ENCODE measurements around the gene UBLCP1. TPM values are rescaled to one million over a fixed set of nuclear protein-coding genes. Genes with fewer than 3 reads are reported as not detected.

The UBLCP1 gene
- total and polyA plus RNA-seq, 8 donors, result 6.2 to 11.7 (median 10.5) TPM

GRCh38 chr5:159324102-159324755, 61.1 kb downstream of the UBLCP1 start:
- intact Hi-C loops (cut with DNase I), result no loop called here
- Histone ChIP-seq H3K9me3 (no peaks in the 10 kb centered on the region), H3K4me1 (no peaks in the 10 kb centered on the region), H3K4me3 (no peak overlapping the region), H3K36me3 (no peaks in the 10 kb centered on the region), H3K27ac (no peak overlapping the region), H3K27me3 (no peaks in the 10 kb centered on the region)
- no peak for TF ChIP-seq CTCF (IDR thresholded peaks at IDR 0.05)
- WGBS, 2 donors, result 84 to 85% methylated on average over 3 of the region's 3 CpGs
- DNase-seq (no peak), FAIRE-seq (no peak), ATAC-seq (no peak)

- intact Hi-C loops (cut with DNase I), result no loop called here
- Histone ChIP-seq H3K9me3 (no peaks in the 10 kb centered on the region), H3K27ac (no peak overlapping the region), H3K36me3 (no peaks in the 10 kb centered on the region), H3K27me3 (peaks cover 0 to 4% (median 0%) of the 10 kb centered on the region in 4 donors), H3K4me3 (no peak overlapping the region), H3K4me1 (no peaks in the 10 kb centered on the region)
- 71 to 83% methylated on average over 4 of the region's 4 CpGs for WGBS, 2 donors
- no peak for TF ChIP-seq CTCF (IDR thresholded peaks at IDR 0.05)
- FAIRE-seq (no peak), DNase-seq (no peak), ATAC-seq (no peak)
Observed at GRCh38 chr5:159324986-159325385, 61.9 kb downstream of the UBLCP1 start.

GRCh38 chr5:159330131-159330800, 67.2 kb downstream of the UBLCP1 start, which contains the start of gene IL12B:
Gene IL12B (minus strand): TSS chr5:159330487. CDS start chr5:159326782, 3,705 bp downstream.
- TF ChIP-seq CTCF (IDR thresholded peaks at IDR 0.05), result no peak
- peaks cover 0 to 15% (median 0%) of the 10 kb centered on the region in 4 donors for H3K27me3 ChIP-seq
- no peaks in the 10 kb centered on the region for H3K36me3 ChIP-seq
- no peaks in the 10 kb centered on the region for H3K4me1 ChIP-seq
- H3K4me3 ChIP-seq, result peak within 1 kb of the TSS in 3 of 4 donors; percentile 5 to 45 (median 27)
- intact Hi-C loops (cut with DNase I), result no loop called here
- FAIRE-seq (no peak), ATAC-seq (no peak), DNase-seq (no peak)
- WGBS, 2 donors, result 36 to 50% methylated on average over 4 of the region's 4 CpGs
- no peaks in the 10 kb centered on the region for H3K9me3 ChIP-seq
- no peak within 1 kb of the TSS for H3K27ac ChIP-seq

GRCh38 chr5:159331093-159331973, 68.2 kb downstream of the UBLCP1 start:
- no peak for FAIRE-seq
- H3K4me1 ChIP-seq, result no peaks in the 10 kb centered on the region
- H3K4me3 ChIP-seq, result peak overlapping the region in 3 of 4 donors; percentile 5 to 45 (median 27)
- TF ChIP-seq CTCF (IDR thresholded peaks at IDR 0.05), result peak; percentile 30 to 57 (median 48)
- no peaks in the 10 kb centered on the region for H3K36me3 ChIP-seq
- intact Hi-C loops (cut with DNase I), result no loop called here
- ATAC-seq, result peak; percentile 74 to 96 (median 89)
- WGBS, 2 donors, result 5 to 6% methylated on average over 50 of the region's 50 CpGs
- peaks cover 0 to 15% (median 0%) of the 10 kb centered on the region in 4 donors for H3K27me3 ChIP-seq
- peak; percentile 24 to 84 (median 54) for DNase-seq
- H3K27ac ChIP-seq, result no peak overlapping the region
- H3K9me3 ChIP-seq, result no peaks in the 10 kb centered on the region
